SU-DHL-6 (cell line): ENCODE measurements around the gene GULP1.

Source experiments
- H2AFZ ChIP-seq: fragments of 200-600 bp; sonication (generic); 2 replicates; pipeline ENCODE4 v1.6.1; 2014; ENCODE audit warnings: low read depth, mild to moderate bottlenecking, moderate library complexity, mixed read lengths, antibody characterized with exemption, low read length; ENCODE audit not compliant: severe bottlenecking
- H3F3A ChIP-seq: fragments of 200-600 bp; shearing (Covaris generic); 2 replicates; pipeline ENCODE4 v1.6.0; 2016; ENCODE audit warnings: antibody characterized with exemption, mild to moderate bottlenecking; ENCODE audit not compliant: insufficient read depth
- H3K27ac ChIP-seq: fragments of 200-600 bp; sonication (generic); 2 replicates; pipeline ENCODE4 v1.5.1; 2016; ENCODE audit warnings: low read depth, mild to moderate bottlenecking, low read length, moderate library complexity, mixed read lengths
- H3K27me3 ChIP-seq: fragments of 200-600 bp; sonication (generic), shearing (Covaris generic); 2 replicates; pipeline ENCODE4 v1.6.0; 2014; ENCODE audit warnings: mild to moderate bottlenecking, low read length
- H3K36me3 ChIP-seq: fragments of 200-600 bp; sonication (generic); 2 replicates; pipeline ENCODE4 v1.6.1; 2014; ENCODE audit warnings: mild to moderate bottlenecking, low read length, mixed read lengths
- H3K4me2 ChIP-seq: fragments of 300-600, 200-600 bp; shearing (Covaris generic), sonication (generic); 2 replicates; pipeline ENCODE4 v1.6.0; 2014; ENCODE audit warnings: low read length, low read depth, mild to moderate bottlenecking; ENCODE audit not compliant: poor library complexity, severe bottlenecking
- H3K4me3 ChIP-seq: fragments of 200-600 bp; sonication (generic); 2 replicates; pipeline ENCODE4 v1.5.1; 2014; ENCODE audit warnings: antibody characterized with exemption, low read length, mild to moderate bottlenecking, mixed read lengths; ENCODE audit not compliant: insufficient read depth, poor library complexity, severe bottlenecking
- H3K79me2 ChIP-seq: fragments of 200-600 bp; sonication (generic); 2 replicates; pipeline ENCODE4 v1.6.1; 2014; ENCODE audit warnings: mild to moderate bottlenecking, low read length, moderate library complexity; ENCODE audit not compliant: insufficient read depth
- H3K9ac ChIP-seq: fragments of 200-600 bp; sonication (generic); 2 replicates; pipeline ENCODE4 v1.7.0; 2014; ENCODE audit warnings: mild to moderate bottlenecking, low read length
- H3K9me2 ChIP-seq: fragments of 200-600 bp; sonication (generic); replicated peaks from 2 replicates; pipeline ENCODE4 v1.6.1; 2014; ENCODE audit warnings: low read length; ENCODE audit not compliant: insufficient read depth
- H3K9me3 ChIP-seq: fragments of 200-600 bp; sonication (generic); 2 replicates; pipeline ENCODE4 v1.6.1; 2014; ENCODE audit warnings: low read length, mixed read lengths; ENCODE audit not compliant: insufficient read depth
- H4K20me1 ChIP-seq: fragments of 200-600 bp; sonication (generic); 2 replicates; pipeline ENCODE4 v1.6.1; 2014; ENCODE audit warnings: low read depth, mild to moderate bottlenecking, antibody characterized with exemption, low read length, moderate library complexity, mixed read lengths
- CTCF ChIP-seq: fragments of 200-600 bp; sonication (generic); IDR thresholded peaks from one replicate; pipeline ENCODE4 v1.5.1; 2017; ENCODE audit warnings: antibody characterized with exemption, mild to moderate bottlenecking, low read length, moderate library complexity; ENCODE audit not compliant: insufficient read depth, poor library complexity, severe bottlenecking
- EZH2phosphoT487 ChIP-seq: fragments of 200-600 bp; sonication (generic), shearing (Covaris generic); conservative IDR thresholded peaks from 2 replicates; pipeline ENCODE4 v1.6.1; 2018; ENCODE audit warnings: mild to moderate bottlenecking, antibody characterized with exemption, low read length, moderate library complexity, mixed read lengths

GULP1 gene

GRCh38 chr2:188332619-188333018, 40.9 kb downstream of the GULP1 start:
- Histone ChIP-seq H3K27ac (no peak overlapping the region), H3K79me2 (no peaks in the 10 kb centered on the region), H2AFZ (no peak overlapping the region), H3K9ac (no peak overlapping the region), H3F3A (no peaks in the 10 kb centered on the region), H3K9me3 (no peaks in the 10 kb centered on the region), H3K4me2 (no peak overlapping the region), H4K20me1 (no peaks in the 10 kb centered on the region), H3K9me2 (no peaks in the 10 kb centered on the region), H3K36me3 (no peaks in the 10 kb centered on the region), H3K27me3 (no peaks in the 10 kb centered on the region), H3K4me3 (no peak overlapping the region)
- no peak for TF ChIP-seq CTCF
- no peak for TF ChIP-seq EZH2phosphoT487

- no peaks in the 10 kb centered on the region for H4K20me1 ChIP-seq
- no peak overlapping the region for H3K4me2 ChIP-seq
- no peak overlapping the region for H3K27ac ChIP-seq
- H3K79me2 ChIP-seq, result no peaks in the 10 kb centered on the region
- H3K27me3 ChIP-seq, result no peaks in the 10 kb centered on the region
- H3K4me3 ChIP-seq, result no peak overlapping the region
- no peak overlapping the region for H3K9ac ChIP-seq
- no peak overlapping the region for H2AFZ ChIP-seq
- H3K9me3 ChIP-seq, result no peaks in the 10 kb centered on the region
- no peaks in the 10 kb centered on the region for H3K36me3 ChIP-seq
- no peaks in the 10 kb centered on the region for H3K9me2 ChIP-seq
- TF ChIP-seq CTCF (no peak), EZH2phosphoT487 (no peak)
- H3F3A ChIP-seq, result no peaks in the 10 kb centered on the region
Observed at GRCh38 chr2:188333751-188334524, 42.3 kb downstream of the GULP1 start.

GRCh38 chr2:188338463-188338862, 46.8 kb downstream of the GULP1 start:
- Histone ChIP-seq H3K4me2 (no peak overlapping the region), H3K36me3 (no peaks in the 10 kb centered on the region), H3K79me2 (no peaks in the 10 kb centered on the region), H3K27ac (no peak overlapping the region), H3K9me3 (no peaks in the 10 kb centered on the region), H3K9ac (no peak overlapping the region), H4K20me1 (no peaks in the 10 kb centered on the region), H3K4me3 (no peak overlapping the region), H3K9me2 (no peaks in the 10 kb centered on the region), H2AFZ (no peak overlapping the region), H3F3A (no peaks in the 10 kb centered on the region), H3K27me3 (no peaks in the 10 kb centered on the region)
- TF ChIP-seq EZH2phosphoT487 (no peak), CTCF (no peak)
